Fibroblast of lung (primary cell): ENCODE results near the gene DDX49. TPM values are rescaled to one million over a fixed set of nuclear protein-coding genes. Genes with fewer than 3 reads are reported as not detected.

ENCODE experiments used
- DNase-seq, 2 donors: peaks; one replicate each; pipeline versions ENCODE4 v3.0.0 to v3.0.0-alpha.2; 2010; ENCODE audit warnings: low read depth in 2 of 2
- H2AFZ ChIP-seq: 2 replicates; pipeline ENCODE4 v1.5.1; 2012; ENCODE audit warnings: low read length, control low read depth, inconsistent platforms
- H3K27ac ChIP-seq: 2 replicates; pipeline ENCODE4 v1.5.1; 2011; ENCODE audit warnings: low read length, control low read depth; ENCODE audit not compliant: insufficient read depth
- H3K27me3 ChIP-seq: 2 replicates; pipeline ENCODE4 v1.5.1; 2011; ENCODE audit warnings: mild to moderate bottlenecking, low read length; ENCODE audit not compliant: control insufficient read depth, insufficient read depth
- H3K36me3 ChIP-seq: 2 replicates; pipeline ENCODE4 v1.5.1; 2011; ENCODE audit warnings: low read length; ENCODE audit not compliant: control insufficient read depth, insufficient read depth
- H3K4me1 ChIP-seq: 2 replicates; pipeline ENCODE4 v1.5.1; 2011; ENCODE audit warnings: low read length; ENCODE audit not compliant: control insufficient read depth, insufficient read depth; ENCODE audit errors: extremely low read depth
- H3K4me2 ChIP-seq: 2 replicates; pipeline ENCODE4 v1.5.1; 2011; ENCODE audit warnings: low read length, control low read depth; ENCODE audit not compliant: insufficient read depth; ENCODE audit errors: extremely low read depth
- H3K4me3 ChIP-seq, 4 experiments: fragments of 200-600 bp in 1 of 4; sonication (generic) in 1 of 4; replicated peaks in 1 of 4; 2 replicates each; pipeline ENCODE4 v1.5.1; 2011 to 2016; ENCODE audit warnings: low read length in 4 of 4, low read depth in 3 of 4, mild to moderate bottlenecking in 3 of 4, control low read depth in 2 of 4, inconsistent platforms in 1 of 4, mixed read lengths in 1 of 4; ENCODE audit not compliant: insufficient read depth in 1 of 4; ENCODE audit errors: control extremely low read depth in 1 of 4
- H3K79me2 ChIP-seq: 2 replicates; pipeline ENCODE4 v1.5.1; 2012; ENCODE audit warnings: mild to moderate bottlenecking, low read length, inconsistent platforms; ENCODE audit not compliant: control insufficient read depth, insufficient read depth
- H3K9ac ChIP-seq: 2 replicates; pipeline ENCODE4 v1.5.1; 2011; ENCODE audit warnings: mild to moderate bottlenecking, low read length, control low read depth; ENCODE audit not compliant: insufficient read depth
- H3K9me3 ChIP-seq: 2 replicates; pipeline ENCODE4 v1.5.1; 2012; ENCODE audit warnings: low read depth, low read length; ENCODE audit not compliant: control insufficient read depth, insufficient read depth
- H4K20me1 ChIP-seq: 2 replicates; pipeline ENCODE4 v1.5.1; 2011; ENCODE audit warnings: low read length; ENCODE audit not compliant: control insufficient read depth, insufficient read depth; ENCODE audit errors: extremely low read depth
- CTCF ChIP-seq, 2 donors: IDR thresholded peaks in 1 of 2; conservative IDR thresholded peaks in 1 of 2; 1 replicate in 1 of 2; 2 replicates in 1 of 2; pipeline ENCODE4 v1.5.1; 2011 to 2012; ENCODE audit warnings: low read length in 2 of 2, control low read depth in 1 of 2, inconsistent platforms in 1 of 2, low read depth in 1 of 2, mild to moderate bottlenecking in 1 of 2
- EZH2 ChIP-seq: IDR thresholded peaks from 2 replicates; pipeline ENCODE4 v1.5.1; 2012; ENCODE audit warnings: low read length, control low read depth, mild to moderate bottlenecking; ENCODE audit errors: missing control alignments
- polyA plus RNA-seq, 2 donors: library from polyadenylated mRNA; depleted of rRNA in 1 of 2; stranded (reverse) in 1 of 2; unstranded in 1 of 2; fragments of >200 nt; gene quantifications; 2 replicates each; pipeline ENCODE4 v1.2.1, GENCODE V29; 2011 to 2012; ENCODE audit warnings: missing spikeins in 1 of 2
- total RNA-seq: library from RNA; depleted of rRNA; stranded (reverse); fragments of >200 nt; gene quantifications from 2 replicates; pipeline ENCODE4 v1.2.1, GENCODE V29; 2014

DDX49 gene
- total and polyA plus RNA-seq, 2 donors (not counting 1 experiment from before 2014, with no cell fraction given), result 25.3 to 56.3 TPM

GRCh38 chr19:18886972-18887371, 32.5 kb upstream of the DDX49 start:
- Histone ChIP-seq H3K27ac (no peak overlapping the region), H2AFZ (no peak overlapping the region)
- DNase-seq, result no peak

GRCh38 chr19:18889949-18890745, 29.4 kb upstream of the DDX49 start:
- Histone ChIP-seq H3K9ac (no peak overlapping the region), H3K4me3 (no peak overlapping the region), H3K4me2 (no peak overlapping the region), H4K20me1 (no peaks in the 10 kb centered on the region), H3K36me3 (no peaks in the 10 kb centered on the region), H3K4me1 (no peaks in the 10 kb centered on the region), H3K79me2 (no peaks in the 10 kb centered on the region), H2AFZ (no peak overlapping the region), H3K27ac (no peak overlapping the region), H3K27me3 (peaks cover 15% of the 10 kb centered on the region), H3K9me3 (no peaks in the 10 kb centered on the region)
- no peak for TF ChIP-seq CTCF (conservative IDR thresholded peaks at IDR 0.05 in 1 of 2, IDR thresholded peaks at IDR 0.05 in 1 of 2; ENCODE audit: low read depth in 1 of 2, low read length in 2 of 2)
- TF ChIP-seq EZH2, result no peak
- no peak for DNase-seq

More at GRCh38 chr19:18886972-18887371, 32.5 kb upstream of the DDX49 start:
- Histone ChIP-seq H3K36me3 (no peaks in the 10 kb centered on the region), H3K4me3 (no peak overlapping the region), H3K27me3 (no peaks in the 10 kb centered on the region), H3K9ac (no peak overlapping the region), H3K79me2 (no peaks in the 10 kb centered on the region), H3K4me2 (no peak overlapping the region), H3K4me1 (no peaks in the 10 kb centered on the region), H3K9me3 (no peaks in the 10 kb centered on the region), H4K20me1 (no peaks in the 10 kb centered on the region)
- TF ChIP-seq CTCF (conservative IDR thresholded peaks at IDR 0.05 in 1 of 2, IDR thresholded peaks at IDR 0.05 in 1 of 2; ENCODE audit: low read depth in 1 of 2, low read length in 2 of 2), result no peak
- TF ChIP-seq EZH2, result no peak

GRCh38 chr19:18893587-18894253, 25.8 kb upstream of the DDX49 start:
- DNase-seq, result no peak
- peaks cover 19% of the 10 kb centered on the region for H3K27me3 ChIP-seq
- no peak overlapping the region for H2AFZ ChIP-seq
- no peaks in the 10 kb centered on the region for H3K9me3 ChIP-seq
- H3K4me2 ChIP-seq, result no peak overlapping the region
- H4K20me1 ChIP-seq, result no peaks in the 10 kb centered on the region
- TF ChIP-seq EZH2 (no peak), CTCF (conservative IDR thresholded peaks at IDR 0.05 in 1 of 2, IDR thresholded peaks at IDR 0.05 in 1 of 2; ENCODE audit: low read depth in 1 of 2, low read length in 2 of 2) (no peak)
- peaks cover 2% of the 10 kb centered on the region for H3K4me1 ChIP-seq
- no peak overlapping the region for H3K4me3 ChIP-seq
- H3K9ac ChIP-seq, result no peak overlapping the region
- H3K79me2 ChIP-seq, result no peaks in the 10 kb centered on the region
- H3K27ac ChIP-seq, result no peak overlapping the region
- no peaks in the 10 kb centered on the region for H3K36me3 ChIP-seq
